OCI-LY1 (cell line): ENCODE data around the gene AGBL3.
"Not testable (repeated sequence)": the region's sequence is repeated elsewhere in the genome, so short reads cannot be mapped to it uniquely, and the experiment has no call there.

ENCODE experiments used
- H2AFZ ChIP-seq: fragments of 200-600 bp; sonication (generic), shearing (Covaris generic); 2 replicates; pipeline ENCODE4 v1.6.0; 2014; ENCODE audit warnings: antibody characterized with exemption, mild to moderate bottlenecking, low read length
- H3F3A ChIP-seq: fragments of 200-600 bp; sonication (generic), shearing (Covaris generic); 2 replicates; pipeline ENCODE4 v1.6.0; 2014; ENCODE audit warnings: mild to moderate bottlenecking, antibody characterized with exemption, low read length, moderate library complexity; ENCODE audit not compliant: insufficient read depth
- H3K27ac ChIP-seq: fragments of 200-600 bp; sonication (generic); 2 replicates; pipeline ENCODE4 v1.5.1; 2014; ENCODE audit warnings: low read length, mixed run types, mild to moderate bottlenecking, low read depth; ENCODE audit not compliant: poor library complexity, severe bottlenecking
- H3K27me3 ChIP-seq: fragments of 200-600 bp; sonication (generic); 2 replicates; pipeline ENCODE4 v1.6.0; 2014; ENCODE audit warnings: antibody characterized with exemption, mild to moderate bottlenecking, low read length, moderate library complexity; ENCODE audit not compliant: insufficient read depth
- H3K36me3 ChIP-seq: fragments of 200-600 bp; sonication (generic); 2 replicates; pipeline ENCODE4 v1.6.1; 2014; ENCODE audit warnings: mild to moderate bottlenecking, antibody characterized with exemption, low read length, moderate library complexity, mixed read lengths; ENCODE audit not compliant: insufficient read depth
- H3K4me1 ChIP-seq: fragments of 200-600 bp; sonication (generic); 2 replicates; pipeline ENCODE4 v1.5.1; 2014; ENCODE audit warnings: mild to moderate bottlenecking, low read length, moderate library complexity; ENCODE audit not compliant: insufficient read depth, severe bottlenecking
- H3K4me2 ChIP-seq: fragments of 200-600 bp; sonication (generic), shearing (Covaris generic); 2 replicates; pipeline ENCODE4 v1.6.1; 2014; ENCODE audit warnings: low read length
- H3K4me3 ChIP-seq: fragments of 200-600 bp; sonication (generic); 2 replicates; pipeline ENCODE4 v1.5.1; 2014; ENCODE audit warnings: low read length, low read depth, mild to moderate bottlenecking, mixed read lengths; ENCODE audit not compliant: poor library complexity, severe bottlenecking
- H3K79me2 ChIP-seq: fragments of 200-600 bp; shearing (Covaris generic); 2 replicates; pipeline ENCODE4 v1.6.1; 2016; ENCODE audit warnings: mixed run types, low read length, mixed read lengths; ENCODE audit not compliant: insufficient read depth
- H3K9ac ChIP-seq: fragments of 200-600 bp; sonication (generic), shearing (Covaris generic); 2 replicates; pipeline ENCODE4 v1.6.1; 2014; ENCODE audit warnings: mild to moderate bottlenecking, low read length, mixed read lengths
- H3K9me2 ChIP-seq: fragments of 200-600 bp; sonication (generic), shearing (Covaris generic); 2 replicates; pipeline ENCODE4 v1.6.1; 2014; ENCODE audit warnings: low read depth, mild to moderate bottlenecking, low read length, mixed read lengths
- H3K9me3 ChIP-seq: fragments of 200-600 bp; shearing (Covaris generic); 2 replicates; pipeline ENCODE4 v1.6.1; 2014; ENCODE audit warnings: low read length, mixed read lengths
- H4K20me1 ChIP-seq: fragments of 200-600 bp; sonication (generic), shearing (Covaris generic); 2 replicates; pipeline ENCODE4 v1.6.0; 2016; ENCODE audit warnings: mild to moderate bottlenecking, low read length; ENCODE audit not compliant: insufficient read depth
- EZH2 ChIP-seq: fragments of 200-600 bp; sonication (generic), shearing (Covaris generic); IDR thresholded peaks from 2 replicates; pipeline ENCODE4 v1.8.0; 2017; ENCODE audit warnings: borderline replicate concordance, mixed run types, mild to moderate bottlenecking, antibody characterized with exemption, low read length, moderate library complexity, mixed read lengths
- TF ChIP-seq, protein P1 (sequence below): fragments of 200-600 bp; sonication (generic), shearing (Covaris generic); IDR thresholded peaks from 2 replicates; pipeline ENCODE4 v1.5.1; 2017; ENCODE audit warnings: mild to moderate bottlenecking, antibody characterized with exemption, low read length, moderate library complexity, mixed read lengths

AGBL3 gene

DNA sequence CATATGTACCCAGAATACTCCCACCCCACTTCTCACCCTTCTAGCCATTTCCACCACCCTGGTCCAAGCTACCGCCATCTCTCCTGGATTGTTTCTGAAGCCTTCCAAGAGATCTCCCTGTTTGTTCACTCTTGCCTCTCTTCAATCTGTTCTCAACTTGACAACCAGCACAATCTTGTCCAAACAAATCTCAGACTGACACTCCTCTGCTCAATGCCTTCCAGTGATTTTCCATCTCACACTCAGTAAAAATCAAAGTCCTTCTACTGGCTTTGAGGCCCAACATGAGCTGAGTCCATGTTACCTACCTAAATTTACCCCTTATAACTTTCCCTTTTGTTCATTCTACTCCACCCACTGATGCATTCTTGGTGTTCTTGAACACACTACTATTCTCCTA is 128.3 kb downstream of the AGBL3 start:
- H3K4me3 ChIP-seq, result no peak overlapping the region
- H3K4me1 ChIP-seq, result no peaks in the 10 kb centered on the region
- no peak overlapping the region for H3K9ac ChIP-seq
- H3K27me3 ChIP-seq, result no peaks in the 10 kb centered on the region
- no peaks in the 10 kb centered on the region for H3K79me2 ChIP-seq
- H3K27ac ChIP-seq, result no peak overlapping the region
- no peak overlapping the region for H3K4me2 ChIP-seq
- no peaks in the 10 kb centered on the region for H3K9me3 ChIP-seq
- H3K36me3 ChIP-seq, result no peaks in the 10 kb centered on the region
- no peaks in the 10 kb centered on the region for H3F3A ChIP-seq
- H4K20me1 ChIP-seq, result no peaks in the 10 kb centered on the region
- TF ChIP-seq, protein P1, sequence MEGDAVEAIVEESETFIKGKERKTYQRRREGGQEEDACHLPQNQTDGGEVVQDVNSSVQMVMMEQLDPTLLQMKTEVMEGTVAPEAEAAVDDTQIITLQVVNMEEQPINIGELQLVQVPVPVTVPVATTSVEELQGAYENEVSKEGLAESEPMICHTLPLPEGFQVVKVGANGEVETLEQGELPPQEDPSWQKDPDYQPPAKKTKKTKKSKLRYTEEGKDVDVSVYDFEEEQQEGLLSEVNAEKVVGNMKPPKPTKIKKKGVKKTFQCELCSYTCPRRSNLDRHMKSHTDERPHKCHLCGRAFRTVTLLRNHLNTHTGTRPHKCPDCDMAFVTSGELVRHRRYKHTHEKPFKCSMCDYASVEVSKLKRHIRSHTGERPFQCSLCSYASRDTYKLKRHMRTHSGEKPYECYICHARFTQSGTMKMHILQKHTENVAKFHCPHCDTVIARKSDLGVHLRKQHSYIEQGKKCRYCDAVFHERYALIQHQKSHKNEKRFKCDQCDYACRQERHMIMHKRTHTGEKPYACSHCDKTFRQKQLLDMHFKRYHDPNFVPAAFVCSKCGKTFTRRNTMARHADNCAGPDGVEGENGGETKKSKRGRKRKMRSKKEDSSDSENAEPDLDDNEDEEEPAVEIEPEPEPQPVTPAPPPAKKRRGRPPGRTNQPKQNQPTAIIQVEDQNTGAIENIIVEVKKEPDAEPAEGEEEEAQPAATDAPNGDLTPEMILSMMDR, result no peak
- no peak for TF ChIP-seq EZH2
- H3K9me2 ChIP-seq, result no peaks in the 10 kb centered on the region
- H2AFZ ChIP-seq, result no peak overlapping the region

GRCh38 chr7:135117096-135117495 is 130.8 kb downstream of the AGBL3 start:
- Histone ChIP-seq H3K27ac (no peak overlapping the region), H3K9ac (no peak overlapping the region), H3K36me3 (no peaks in the 10 kb centered on the region), H3K9me3 (no peaks in the 10 kb centered on the region), H3K9me2 (no peaks in the 10 kb centered on the region), H2AFZ (no peak overlapping the region), H4K20me1 (no peaks in the 10 kb centered on the region), H3K4me2 (no peak overlapping the region), H3K4me3 (no peak overlapping the region), H3K27me3 (no peaks in the 10 kb centered on the region), H3K79me2 (no peaks in the 10 kb centered on the region), H3F3A (no peaks in the 10 kb centered on the region), H3K4me1 (no peaks in the 10 kb centered on the region)
- TF ChIP-seq, protein P1, result no peak
- no peak for TF ChIP-seq EZH2

- TF ChIP-seq EZH2, result no peak
- TF ChIP-seq, protein P1, result no peak
- H3K4me1 ChIP-seq, result no peaks in the 10 kb centered on the region
- H3K9me2 ChIP-seq, result no peaks in the 10 kb centered on the region
- H3K79me2 ChIP-seq, result no peaks in the 10 kb centered on the region
- no peaks in the 10 kb centered on the region for H3F3A ChIP-seq
- no peaks in the 10 kb centered on the region for H4K20me1 ChIP-seq
- H3K27ac ChIP-seq, result no peak overlapping the region
- H3K9ac ChIP-seq, result no peak overlapping the region
- no peak overlapping the region for H2AFZ ChIP-seq
- no peak overlapping the region for H3K4me2 ChIP-seq
- no peaks in the 10 kb centered on the region for H3K9me3 ChIP-seq
- no peaks in the 10 kb centered on the region for H3K36me3 ChIP-seq
- H3K4me3 ChIP-seq, result no peak overlapping the region
- H3K27me3 ChIP-seq, result no peaks in the 10 kb centered on the region
Measured at GRCh38 chr7:135121868-135122267, 135.6 kb downstream of the AGBL3 start.

- not testable (repeated sequence) for H3K9me2 ChIP-seq, H3K4me2 ChIP-seq, H3K79me2 ChIP-seq, H4K20me1 ChIP-seq, H3F3A ChIP-seq, H2AFZ ChIP-seq, H3K4me1 ChIP-seq, H3K27me3 ChIP-seq, H3K27ac ChIP-seq, H3K9ac ChIP-seq, H3K9me3 ChIP-seq, H3K36me3 ChIP-seq, H3K4me3 ChIP-seq
Measured at GRCh38 chr7:135124631-135125030, 138.3 kb downstream of the AGBL3 start.
